ENCODE data around the gene RERE. TPM values are rescaled to one million over a fixed set of nuclear protein-coding genes. Genes with fewer than 3 reads are reported as not detected.
A peak's percentile ranks its signal among the peaks of the same experiment; 100 is the strongest.
"Not testable (repeated sequence)": the region's sequence is repeated elsewhere in the genome, so short reads cannot be mapped to it uniquely, and the experiment has no call there.

The RERE gene
- total and polyA plus RNA-seq, 4 donors: 116 to 434 (median 161) TPM

DNA sequence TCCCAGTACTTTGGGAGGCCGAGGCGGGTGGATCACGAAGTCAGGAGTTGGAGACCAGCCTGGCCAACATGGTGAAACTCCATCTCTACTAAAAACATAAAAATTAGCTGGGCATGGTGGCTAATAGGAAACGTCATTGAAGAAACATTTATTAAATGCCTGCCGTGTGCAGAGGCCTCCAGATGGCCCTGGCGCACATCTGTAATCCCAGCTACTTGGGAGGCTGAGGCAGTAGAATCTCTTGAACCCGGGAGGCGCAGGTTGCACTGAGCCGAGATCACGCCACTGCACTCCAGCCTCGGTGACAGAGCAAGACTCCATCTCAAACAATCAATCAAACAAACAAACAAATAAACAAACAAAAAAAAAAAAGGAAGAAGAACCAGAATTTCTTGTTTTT is 368.9 kb downstream of the RERE start:
- H3K27me3 ChIP-seq (ENCODE audit: control insufficient read depth, insufficient read depth, low read length); H3K9me3 ChIP-seq (ENCODE audit: control insufficient read depth, insufficient read depth, low read length); H3K4me3 ChIP-seq (ENCODE audit: low read depth, low read length); H3K36me3 ChIP-seq (ENCODE audit: control insufficient read depth, insufficient read depth, low read length); DNase-seq (ENCODE audit: low read depth in 4 of 6, low spot score in 6 of 6): not testable (repeated sequence)
- WGBS (ENCODE audit: insufficient coverage): 70% methylated on average over 4 of the region's 11 CpGs
- Histone ChIP-seq H3K27ac (ENCODE audit: low read depth, low read length) (peak overlapping the region; percentile 87), H3K4me1 (ENCODE audit: control insufficient read depth, insufficient read depth, low read length) (peaks cover 21% of the 10 kb centered on the region)

DNA sequence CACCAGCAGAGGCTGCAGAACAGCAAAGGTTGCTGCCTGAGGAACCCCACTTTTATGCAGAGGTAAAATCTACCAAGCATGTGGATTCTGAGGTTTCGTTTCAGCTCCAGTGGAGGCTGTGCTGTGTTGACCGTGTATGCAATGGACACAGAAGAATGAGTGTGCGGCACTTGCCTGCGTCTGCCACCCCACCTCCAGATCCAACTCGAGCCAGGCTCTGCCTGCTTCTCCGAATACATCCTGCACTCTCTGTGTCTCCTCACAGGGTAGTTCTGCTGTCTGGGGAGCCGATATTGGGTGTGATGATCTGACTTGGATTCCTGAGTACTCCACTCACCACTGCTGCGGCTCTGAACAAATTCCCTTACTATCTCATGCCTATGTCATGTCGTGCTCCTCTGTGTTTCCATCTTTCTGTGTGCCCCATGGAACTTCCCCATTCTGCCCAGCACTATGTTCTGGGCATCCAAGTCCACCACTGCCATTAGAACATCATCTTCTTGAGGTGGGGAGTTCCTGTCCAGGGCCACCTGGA is 369.8 kb downstream of the RERE start:
- no peak for DNase-seq (ENCODE audit: low read depth in 4 of 6, low spot score in 6 of 6)
- Histone ChIP-seq H3K36me3 (ENCODE audit: control insufficient read depth, insufficient read depth, low read length) (peaks cover 7% of the 10 kb centered on the region), H3K27ac (ENCODE audit: low read depth, low read length) (no peak overlapping the region), H3K27me3 (ENCODE audit: control insufficient read depth, insufficient read depth, low read length) (no peaks in the 10 kb centered on the region), H3K9me3 (ENCODE audit: control insufficient read depth, insufficient read depth, low read length) (no peaks in the 10 kb centered on the region), H3K4me3 (ENCODE audit: low read depth, low read length) (no peak overlapping the region), H3K4me1 (ENCODE audit: control insufficient read depth, insufficient read depth, low read length) (peaks cover 21% of the 10 kb centered on the region)
- WGBS (ENCODE audit: insufficient coverage): 98% methylated on average over 5 of the region's 9 CpGs

DNA sequence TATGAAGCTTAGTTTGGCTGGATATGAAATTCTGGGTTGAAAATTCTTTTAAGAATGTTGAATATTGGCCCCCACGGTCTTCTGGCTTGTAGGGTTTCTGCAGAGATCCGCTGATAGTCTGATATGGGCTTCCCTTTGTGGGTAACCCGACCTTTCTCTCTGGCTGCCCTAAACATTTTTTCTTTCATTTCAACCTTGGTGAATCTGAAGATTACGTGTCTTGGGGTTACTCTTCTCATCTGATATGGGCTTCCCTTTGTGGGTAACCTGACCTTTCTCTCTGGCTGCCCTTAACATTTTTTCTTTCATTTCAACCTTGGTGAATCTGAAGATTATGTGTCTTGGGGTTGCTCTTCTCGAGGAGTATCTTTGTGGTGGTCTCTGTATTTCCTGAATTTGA is 371.3 kb downstream of the RERE start:
- not testable (repeated sequence) for H3K27me3 ChIP-seq (ENCODE audit: control insufficient read depth, insufficient read depth, low read length); H3K27ac ChIP-seq (ENCODE audit: low read depth, low read length); H3K9me3 ChIP-seq (ENCODE audit: control insufficient read depth, insufficient read depth, low read length); DNase-seq (ENCODE audit: low read depth in 4 of 6, low spot score in 6 of 6); H3K36me3 ChIP-seq (ENCODE audit: control insufficient read depth, insufficient read depth, low read length); H3K4me3 ChIP-seq (ENCODE audit: low read depth, low read length)
- WGBS (ENCODE audit: insufficient coverage): no CpG with 5 or more reads among the region's 5 CpGs
- H3K4me1 ChIP-seq (ENCODE audit: control insufficient read depth, insufficient read depth, low read length): peaks cover 24% of the 10 kb centered on the region

DNA sequence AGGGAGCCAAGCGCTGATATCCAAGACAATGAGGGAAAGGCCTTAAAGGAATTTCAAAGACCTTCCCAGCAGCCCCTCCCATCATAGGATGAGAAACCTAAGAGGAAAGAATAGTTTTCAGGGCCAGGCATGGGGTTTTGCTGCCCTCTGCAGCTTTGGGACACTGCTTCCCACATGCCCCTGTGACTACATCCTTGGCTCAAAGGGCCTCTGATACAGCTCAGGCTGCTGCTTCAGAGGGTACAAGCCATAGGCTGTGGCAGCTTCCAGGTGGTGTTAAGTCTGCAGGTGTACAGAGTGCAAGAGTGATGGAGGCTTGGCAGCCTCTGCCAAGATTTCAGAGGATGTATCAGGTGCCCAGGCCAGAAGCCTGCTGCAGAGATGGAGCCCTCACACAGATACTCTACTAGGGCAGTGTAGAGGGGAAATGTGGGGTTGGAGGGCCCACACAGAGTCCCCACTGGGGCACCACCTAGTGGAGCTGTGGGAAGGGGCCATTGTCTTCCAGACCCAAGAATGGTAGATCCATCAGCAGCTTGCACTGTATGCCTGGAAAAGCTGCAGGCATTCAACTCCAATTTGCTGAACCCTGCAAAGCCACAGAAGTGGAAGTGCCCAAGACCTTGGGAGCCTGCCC is 373.8 kb downstream of the RERE start:
- H3K27me3 ChIP-seq (ENCODE audit: control insufficient read depth, insufficient read depth, low read length): no peaks in the 10 kb centered on the region
- peaks cover 7% of the 10 kb centered on the region for H3K36me3 ChIP-seq (ENCODE audit: control insufficient read depth, insufficient read depth, low read length)
- no CpG with 5 or more reads among the region's 1 CpG for WGBS (ENCODE audit: insufficient coverage)
- H3K9me3 ChIP-seq (ENCODE audit: control insufficient read depth, insufficient read depth, low read length): no peaks in the 10 kb centered on the region
- H3K4me1 ChIP-seq (ENCODE audit: control insufficient read depth, insufficient read depth, low read length): peaks cover 35% of the 10 kb centered on the region
- H3K4me3 ChIP-seq (ENCODE audit: low read depth, low read length): no peak overlapping the region
- peak in 1 of 6 donors; percentile 35 for DNase-seq (ENCODE audit: low read depth in 4 of 6, low spot score in 6 of 6)
- H3K27ac ChIP-seq (ENCODE audit: low read depth, low read length): no peak overlapping the region

DNA sequence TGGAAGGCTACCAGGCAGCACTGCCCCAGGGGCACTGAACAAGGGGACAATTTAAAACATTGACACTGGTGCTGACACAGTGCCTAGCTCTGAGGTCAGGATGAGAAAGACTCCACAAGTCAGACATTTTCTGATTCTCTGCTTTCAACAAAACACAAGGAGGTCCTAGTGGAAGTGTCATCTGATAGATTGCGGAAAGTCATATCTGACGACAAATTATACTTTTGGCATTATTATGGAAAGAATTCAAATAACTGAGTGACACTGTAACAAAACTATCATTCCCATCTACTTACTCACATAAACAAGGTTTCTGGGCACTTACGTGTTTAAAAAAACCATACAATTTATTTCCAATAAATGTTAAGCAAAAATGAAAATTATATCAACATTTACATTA is 376.0 kb downstream of the RERE start:
- no peak overlapping the region for H3K27ac ChIP-seq (ENCODE audit: low read depth, low read length)
- no CpG with 5 or more reads among the region's 3 CpGs for WGBS (ENCODE audit: insufficient coverage)

DNA sequence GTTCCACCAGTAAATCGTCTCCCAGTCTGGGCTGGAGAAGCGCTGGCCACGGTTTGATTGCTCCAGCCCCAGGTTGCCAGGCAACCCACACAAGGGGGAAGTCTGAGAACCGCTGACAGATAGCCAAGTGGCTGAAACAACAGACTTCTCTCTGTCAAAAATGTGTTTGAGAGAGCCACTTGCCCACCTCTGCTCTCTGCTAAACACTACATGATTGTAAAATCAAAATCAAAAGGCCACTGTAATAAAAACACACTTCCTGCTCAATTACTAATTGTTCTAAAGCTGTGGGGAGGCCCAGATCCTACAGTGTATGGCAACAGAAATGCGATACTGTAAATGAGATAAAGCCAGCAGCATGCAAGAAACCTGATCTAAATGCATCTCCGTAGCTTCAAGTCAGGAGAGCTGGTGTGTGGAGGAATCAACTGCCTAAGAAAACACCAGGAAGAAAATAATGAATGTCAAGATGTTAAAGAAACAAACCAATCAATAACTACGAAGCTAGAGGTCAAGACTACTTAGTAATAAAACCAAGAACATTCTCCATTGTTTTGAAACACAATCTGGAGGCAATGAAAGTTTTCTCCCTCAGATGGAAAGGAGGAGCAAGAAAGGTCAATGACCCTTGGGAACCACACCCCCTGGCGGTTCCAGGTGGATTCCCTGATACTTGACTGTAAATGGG is 378.3 kb downstream of the RERE start:
- WGBS (ENCODE audit: insufficient coverage): 3% methylated on average over 4 of the region's 8 CpGs
- H3K4me1 ChIP-seq (ENCODE audit: control insufficient read depth, insufficient read depth, low read length): peaks cover 38% of the 10 kb centered on the region
- peak overlapping the region; percentile 85 for H3K27ac ChIP-seq (ENCODE audit: low read depth, low read length)
- DNase-seq (ENCODE audit: low read depth in 4 of 6, low spot score in 6 of 6): peak; percentile 72 to 95 (median 85)
- peaks cover 2% of the 10 kb centered on the region for H3K36me3 ChIP-seq (ENCODE audit: control insufficient read depth, insufficient read depth, low read length)
- no peak overlapping the region for H3K4me3 ChIP-seq (ENCODE audit: low read depth, low read length)
- H3K9me3 ChIP-seq (ENCODE audit: control insufficient read depth, insufficient read depth, low read length): no peaks in the 10 kb centered on the region
- no peaks in the 10 kb centered on the region for H3K27me3 ChIP-seq (ENCODE audit: control insufficient read depth, insufficient read depth, low read length)

More for the DNA sequence above, 376.0 kb downstream of the RERE start:
- peaks cover 2% of the 10 kb centered on the region for H3K36me3 ChIP-seq (ENCODE audit: control insufficient read depth, insufficient read depth, low read length)
- H3K4me3 ChIP-seq (ENCODE audit: low read depth, low read length): no peak overlapping the region
- H3K27me3 ChIP-seq (ENCODE audit: control insufficient read depth, insufficient read depth, low read length): no peaks in the 10 kb centered on the region
- peaks cover 38% of the 10 kb centered on the region for H3K4me1 ChIP-seq (ENCODE audit: control insufficient read depth, insufficient read depth, low read length)
- no peaks in the 10 kb centered on the region for H3K9me3 ChIP-seq (ENCODE audit: control insufficient read depth, insufficient read depth, low read length)
- peak in 1 of 6 donors; percentile 38 for DNase-seq (ENCODE audit: low read depth in 4 of 6, low spot score in 6 of 6)

DNA sequence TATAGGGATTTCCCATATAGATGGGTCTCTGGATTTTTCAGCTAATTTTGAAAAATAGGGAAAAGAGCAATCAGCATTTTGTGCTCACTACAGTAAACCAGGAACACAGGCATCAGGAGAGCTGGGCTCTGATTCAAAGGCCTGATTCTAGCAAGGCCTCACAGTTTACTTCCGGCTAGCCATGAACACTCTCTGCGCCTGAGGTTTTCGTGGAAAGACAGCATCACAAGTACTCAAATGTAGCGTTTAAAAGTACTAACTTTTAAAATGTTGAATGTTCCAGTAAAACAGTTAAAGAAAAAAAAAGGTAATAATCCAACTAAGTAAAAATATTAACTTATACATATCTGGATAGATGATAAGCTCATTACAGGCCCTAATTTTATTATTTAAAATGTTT is 379.0 kb downstream of the RERE start:
- peaks cover 38% of the 10 kb centered on the region for H3K4me1 ChIP-seq (ENCODE audit: control insufficient read depth, insufficient read depth, low read length)

DNA sequence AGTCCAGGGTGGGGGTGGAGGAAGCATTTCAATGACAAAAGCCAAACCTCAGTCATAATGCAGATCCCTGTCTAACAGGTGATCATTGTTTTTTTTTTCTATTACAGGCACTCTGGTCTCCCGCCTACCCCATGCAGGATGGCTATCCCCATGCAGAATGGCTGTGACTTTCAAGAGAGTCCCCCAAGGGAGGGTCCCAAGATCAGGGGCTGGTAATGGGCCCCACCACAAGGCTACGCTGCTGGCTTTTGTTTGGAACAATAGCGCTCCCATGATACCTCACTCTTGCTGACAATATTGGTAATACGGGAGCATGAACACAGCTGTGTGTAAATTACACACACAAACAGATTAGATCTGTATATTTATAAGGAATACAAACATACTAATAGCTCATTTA is 380.1 kb downstream of the RERE start:
- DNase-seq (ENCODE audit: low read depth in 4 of 6, low spot score in 6 of 6): peak in 1 of 6 donors; percentile 80
- peaks cover 38% of the 10 kb centered on the region for H3K4me1 ChIP-seq (ENCODE audit: control insufficient read depth, insufficient read depth, low read length)
- 80% methylated on average over 1 of the region's 4 CpGs for WGBS (ENCODE audit: insufficient coverage)
- H3K9me3 ChIP-seq (ENCODE audit: control insufficient read depth, insufficient read depth, low read length): no peaks in the 10 kb centered on the region
- no peaks in the 10 kb centered on the region for H3K36me3 ChIP-seq (ENCODE audit: control insufficient read depth, insufficient read depth, low read length)
- H3K4me3 ChIP-seq (ENCODE audit: low read depth, low read length): no peak overlapping the region
- no peaks in the 10 kb centered on the region for H3K27me3 ChIP-seq (ENCODE audit: control insufficient read depth, insufficient read depth, low read length)
- peak overlapping the region; percentile 53 for H3K27ac ChIP-seq (ENCODE audit: low read depth, low read length)

More for the DNA sequence above, 379.0 kb downstream of the RERE start:
- DNase-seq (ENCODE audit: low read depth in 4 of 6, low spot score in 6 of 6): peak in 2 of 6 donors; percentile 49 to 64
- Histone ChIP-seq H3K27ac (ENCODE audit: low read depth, low read length) (peak overlapping the region; percentile 85), H3K27me3 (ENCODE audit: control insufficient read depth, insufficient read depth, low read length) (no peaks in the 10 kb centered on the region), H3K9me3 (ENCODE audit: control insufficient read depth, insufficient read depth, low read length) (no peaks in the 10 kb centered on the region), H3K36me3 (ENCODE audit: control insufficient read depth, insufficient read depth, low read length) (no peaks in the 10 kb centered on the region), H3K4me3 (ENCODE audit: low read depth, low read length) (no peak overlapping the region)
- no CpG with 5 or more reads among the region's 4 CpGs for WGBS (ENCODE audit: insufficient coverage)

DNA sequence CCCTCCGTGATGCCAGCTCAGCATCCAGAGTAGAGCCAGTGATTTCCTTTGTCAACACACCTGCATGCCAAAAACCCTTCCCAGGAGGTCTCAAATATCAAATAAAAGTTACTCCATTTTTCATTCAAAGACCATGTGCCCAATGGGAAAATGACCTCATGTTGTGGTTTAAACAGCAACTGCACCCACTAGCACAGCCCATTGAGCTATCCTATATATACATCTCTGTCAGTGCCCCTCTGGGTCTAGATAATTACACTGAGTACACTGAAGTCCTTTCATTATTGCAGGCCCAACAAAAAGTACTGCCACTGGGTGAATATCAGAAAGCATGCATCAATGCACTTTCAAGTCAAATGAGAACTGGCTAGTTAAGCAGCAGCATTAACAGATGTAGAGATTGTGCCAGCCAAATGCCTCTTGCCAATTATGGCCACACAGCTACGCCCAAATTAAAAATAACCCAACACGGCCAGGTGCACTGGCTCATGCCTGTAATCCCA is 381.8 kb downstream of the RERE start:
- 70% methylated on average over 2 of the region's 3 CpGs for WGBS (ENCODE audit: insufficient coverage)
- H3K4me3 ChIP-seq (ENCODE audit: low read depth, low read length): no peak overlapping the region

More for the DNA sequence above, 381.8 kb downstream of the RERE start:
- no peak for DNase-seq (ENCODE audit: low read depth in 4 of 6, low spot score in 6 of 6)
- Histone ChIP-seq H3K27ac (ENCODE audit: low read depth, low read length) (no peak overlapping the region), H3K4me1 (ENCODE audit: control insufficient read depth, insufficient read depth, low read length) (peaks cover 32% of the 10 kb centered on the region), H3K9me3 (ENCODE audit: control insufficient read depth, insufficient read depth, low read length) (no peaks in the 10 kb centered on the region), H3K27me3 (ENCODE audit: control insufficient read depth, insufficient read depth, low read length) (no peaks in the 10 kb centered on the region), H3K36me3 (ENCODE audit: control insufficient read depth, insufficient read depth, low read length) (no peaks in the 10 kb centered on the region)
